GM12873 (cell line): Measurements from ENCODE around the gene ADGRA3.

ENCODE experiments used
- TF ChIP-seq, protein P1 (sequence below): IDR thresholded peaks from 2 replicates; pipeline ENCODE4 v1.5.1; 2012; ENCODE audit warnings: low read depth, mild to moderate bottlenecking, moderate library complexity, low read length, control low read depth; ENCODE audit not compliant: insufficient read depth; ENCODE audit errors: missing control alignments

The ADGRA3 gene

DNA sequence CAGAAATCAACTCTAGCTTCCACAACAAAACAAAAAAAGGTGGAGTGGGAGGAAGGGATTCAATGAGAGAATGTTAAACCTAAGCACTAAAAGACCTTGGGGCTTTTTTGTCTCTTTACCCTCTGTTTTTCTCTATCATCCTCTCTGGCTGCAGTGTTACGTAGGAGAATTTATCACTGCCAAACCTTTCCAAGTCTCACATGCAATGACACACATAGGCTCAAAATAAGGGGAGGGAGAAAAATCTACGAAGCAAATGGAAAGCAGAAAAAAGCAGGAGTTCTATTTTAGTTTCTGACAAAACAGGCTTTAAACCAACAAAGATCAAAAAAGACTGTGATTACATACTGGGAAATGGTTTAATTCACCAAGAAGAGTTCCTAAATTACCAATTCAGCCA is 152.1 kb downstream of the ADGRA3 start:
- TF ChIP-seq, protein P1, sequence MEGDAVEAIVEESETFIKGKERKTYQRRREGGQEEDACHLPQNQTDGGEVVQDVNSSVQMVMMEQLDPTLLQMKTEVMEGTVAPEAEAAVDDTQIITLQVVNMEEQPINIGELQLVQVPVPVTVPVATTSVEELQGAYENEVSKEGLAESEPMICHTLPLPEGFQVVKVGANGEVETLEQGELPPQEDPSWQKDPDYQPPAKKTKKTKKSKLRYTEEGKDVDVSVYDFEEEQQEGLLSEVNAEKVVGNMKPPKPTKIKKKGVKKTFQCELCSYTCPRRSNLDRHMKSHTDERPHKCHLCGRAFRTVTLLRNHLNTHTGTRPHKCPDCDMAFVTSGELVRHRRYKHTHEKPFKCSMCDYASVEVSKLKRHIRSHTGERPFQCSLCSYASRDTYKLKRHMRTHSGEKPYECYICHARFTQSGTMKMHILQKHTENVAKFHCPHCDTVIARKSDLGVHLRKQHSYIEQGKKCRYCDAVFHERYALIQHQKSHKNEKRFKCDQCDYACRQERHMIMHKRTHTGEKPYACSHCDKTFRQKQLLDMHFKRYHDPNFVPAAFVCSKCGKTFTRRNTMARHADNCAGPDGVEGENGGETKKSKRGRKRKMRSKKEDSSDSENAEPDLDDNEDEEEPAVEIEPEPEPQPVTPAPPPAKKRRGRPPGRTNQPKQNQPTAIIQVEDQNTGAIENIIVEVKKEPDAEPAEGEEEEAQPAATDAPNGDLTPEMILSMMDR = no peak

DNA sequence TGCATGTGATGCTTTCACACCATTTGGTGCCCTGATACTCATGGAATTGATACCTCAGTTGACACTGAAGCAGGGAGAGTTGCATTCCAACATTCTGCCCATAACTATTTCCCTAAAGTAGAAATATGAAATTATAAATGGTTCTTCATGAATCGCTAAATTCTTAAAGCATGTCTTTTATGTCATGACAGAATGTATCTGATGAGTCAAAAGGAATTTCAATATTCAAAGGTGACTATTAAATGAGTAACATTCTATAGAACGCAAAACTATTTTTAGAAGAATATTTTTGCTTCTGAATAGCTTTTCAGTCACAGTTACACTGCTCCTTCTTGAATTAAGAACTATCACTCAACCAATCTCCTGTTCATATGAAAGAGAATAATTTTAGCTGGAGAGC is 152.8 kb downstream of the ADGRA3 start:
- TF ChIP-seq, protein P1 = no peak

DNA sequence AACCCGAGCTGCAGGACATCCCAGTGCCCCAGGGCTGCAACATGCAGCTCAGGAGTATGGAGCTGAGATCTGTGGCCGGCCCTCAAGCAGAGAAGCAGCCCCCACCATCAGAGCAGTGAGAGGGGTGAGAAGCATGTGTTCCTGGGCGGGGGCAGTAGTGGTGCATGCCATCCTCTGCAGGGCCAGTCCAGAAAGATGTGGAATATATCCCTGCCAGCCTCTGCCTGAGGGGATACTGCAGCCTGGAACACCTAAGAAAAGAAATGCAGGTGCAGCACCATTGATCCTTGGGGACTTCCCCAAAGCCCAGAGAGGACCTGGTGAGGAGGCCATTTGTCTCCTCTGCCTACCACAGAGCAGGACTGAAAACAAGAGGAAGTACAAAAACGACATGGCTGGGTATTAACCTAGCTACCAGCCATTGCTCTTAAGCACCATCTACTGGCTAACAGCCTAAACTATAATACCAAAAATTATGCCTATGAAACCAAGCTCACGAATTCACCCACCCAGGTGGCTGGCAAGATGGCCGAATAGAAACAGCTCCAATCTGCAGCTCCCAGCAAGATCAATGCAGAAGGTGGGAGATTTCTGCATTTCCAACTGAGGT is 158.8 kb downstream of the ADGRA3 start:
- TF ChIP-seq, protein P1 = no peak

DNA sequence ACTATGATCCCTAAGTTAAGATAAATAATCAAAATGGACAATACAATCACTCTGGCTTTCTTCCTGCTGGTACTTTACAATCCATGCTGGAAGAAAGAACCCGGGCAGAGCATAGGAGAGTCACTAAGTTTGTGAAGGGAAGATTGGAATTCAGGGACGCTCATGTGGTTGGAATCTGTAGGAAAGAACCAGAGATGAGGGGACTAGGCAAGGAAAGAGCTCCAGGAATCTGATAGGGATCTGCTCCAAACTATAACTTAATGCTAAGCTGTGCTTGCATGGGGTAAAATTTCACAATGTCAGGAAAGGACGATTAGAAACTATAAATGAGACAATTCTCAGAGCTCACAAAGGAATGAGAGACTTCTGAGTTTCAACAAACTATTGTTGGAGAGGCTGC is 167.5 kb downstream of the ADGRA3 start:
- TF ChIP-seq, protein P1 = no peak

DNA sequence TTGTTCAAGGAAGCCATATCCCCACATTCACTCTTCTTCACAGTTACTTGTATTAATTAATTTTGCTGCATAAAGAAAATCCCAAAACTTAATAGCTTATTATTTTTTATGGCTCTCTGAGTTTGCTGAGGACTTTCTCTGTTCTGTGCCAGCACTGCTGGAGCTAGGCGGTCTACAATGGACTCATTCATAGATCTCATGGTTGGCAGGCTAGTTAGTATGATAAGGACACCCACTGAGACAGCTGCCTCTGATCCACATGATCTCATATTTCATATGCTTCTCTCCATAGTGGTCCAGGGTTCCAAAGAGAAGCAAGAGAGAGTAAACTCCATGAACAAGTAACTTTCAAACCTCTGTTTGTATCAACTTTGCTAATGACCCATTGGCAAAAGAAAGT is 170.2 kb downstream of the ADGRA3 start:
- TF ChIP-seq, protein P1 = no peak

DNA sequence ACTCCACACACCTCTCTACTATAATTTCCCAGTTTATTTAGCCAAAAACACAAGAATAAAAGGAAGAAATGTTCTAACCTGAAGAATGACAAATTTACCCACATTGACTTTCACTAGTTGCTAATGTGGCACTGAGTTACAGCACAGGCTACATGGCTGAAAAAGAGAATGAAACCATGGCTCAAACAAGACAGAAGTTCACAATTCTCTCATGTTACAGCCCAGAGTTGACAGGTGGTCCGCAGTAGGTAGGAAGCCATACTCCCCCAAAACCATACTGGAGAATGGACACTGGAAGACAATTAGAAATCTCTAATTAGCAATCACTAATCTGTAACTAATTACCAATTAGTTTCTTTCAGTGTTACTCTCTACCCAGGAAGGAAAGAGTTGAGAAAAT is 170.8 kb downstream of the ADGRA3 start:
- TF ChIP-seq, protein P1 = no peak

DNA sequence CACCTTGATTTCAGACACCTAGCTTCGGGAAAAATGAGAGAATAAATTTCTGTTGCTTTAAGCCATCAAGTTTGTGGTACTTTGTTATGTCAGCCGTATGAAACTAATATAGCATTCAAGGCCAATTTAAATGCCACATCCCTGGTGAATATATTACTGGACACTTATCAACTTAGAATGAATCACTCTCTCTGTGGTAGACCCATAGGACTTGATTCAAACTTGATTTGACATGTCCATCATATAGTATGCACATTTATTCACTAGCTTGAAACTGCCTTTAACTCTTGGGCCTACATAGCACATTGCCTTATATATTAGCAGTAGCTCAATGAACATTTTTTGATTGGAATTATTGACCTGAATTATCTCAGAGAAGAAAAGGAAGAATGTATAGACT is 172.3 kb downstream of the ADGRA3 start:
- TF ChIP-seq, protein P1 = no peak
